Adrenal gland (tissue), 12 donors: ENCODE measurements around the gene HAPLN1. TPM values are rescaled to one million over a fixed set of nuclear protein-coding genes. Genes with fewer than 3 reads are reported as not detected.

Experiments used
- DNase-seq, 7 donors: peaks; one replicate each; pipeline ENCODE4 v3.0.0-alpha.2; 2019 to 2020
- H3K27ac ChIP-seq, 5 donors: fragments of 200-600 bp; sonication (generic) in 4 of 5; 1 replicate in 3 of 5; 2 replicates in 2 of 5; pipeline versions ENCODE4 v1.5.1 to v1.8.0; 2016 to 2020; ENCODE audit warnings: mild to moderate bottlenecking in 1 of 5
- H3K27me3 ChIP-seq: fragments of 200-600 bp; 2 replicates; pipeline ENCODE4 v1.8.0; 2021
- H3K36me3 ChIP-seq, 2 donors: fragments of 200-600 bp; replicated peaks in 1 of 2; 1 replicate in 1 of 2; 2 replicates in 1 of 2; pipeline versions ENCODE4 v1.5.1 to v1.8.0; 2018 to 2022
- H3K4me1 ChIP-seq, 2 donors: fragments of 200-600 bp; replicated peaks in 1 of 2; 1 replicate in 1 of 2; 2 replicates in 1 of 2; pipeline versions ENCODE4 v1.5.1 to v1.8.0; 2018 to 2021
- H3K4me3 ChIP-seq, 4 donors: fragments of 200-600 bp; sonication (generic) in 3 of 4; one replicate each; pipeline ENCODE4 v1.5.1; 2016 to 2018
- H3K9me3 ChIP-seq, 3 donors: fragments of 200-600 bp; sonication (generic) in 1 of 3; replicated peaks in 1 of 3; 1 replicate in 2 of 3; 2 replicates in 1 of 3; pipeline versions ENCODE4 v1.5.1 to v1.8.0; 2016 to 2021
- POLR2A ChIP-seq, 2 donors: fragments of 450-650 bp; IDR thresholded peaks; one replicate each; pipeline ENCODE4 v1.6.1; 2017; ENCODE audit warnings: antibody characterized with exemption in 2 of 2, mild to moderate bottlenecking in 2 of 2, moderate library complexity in 1 of 2
- WGBS, 4 donors: extraction: QIAGEN DNeasy Blood & Tissue Kit in 2 of 4; methylation state at CpG; one replicate each; pipeline versions ENCODE4 v1.1.5 to v1.1.7; 2013 to 2017; 5-methylcytosine and 5-hydroxymethylcytosine counted together
- intact Hi-C, 2 donors: fragments of 100-400 bp; cut with DNase I; formaldehyde crosslinking; loops; one replicate each; pipeline versions ENCODE4 v1.14.1 to v1.15.0; 2022 to 2023
- polyA plus RNA-seq, 3 donors: library from polyadenylated mRNA; stranded (reverse); fragments of 200-250 nt in 2 of 3; fragments of 350-450 nt in 1 of 3; fragmentation: Illumina TruSeq in 1 of 3; extraction: RNeasy Lipid Tissue Mini Kit (QIAGEN cat#74804) in 1 of 3; gene quantifications; one replicate each; pipeline ENCODE4 v1.2.3, GENCODE V29; 2013 to 2014
- total RNA-seq, 9 donors: library from RNA; depleted of rRNA in 4 of 9; stranded (reverse); fragments of >200 nt in 4 of 9; fragments of 120-200 nt in 1 of 9; fragmentation: NEBNext Ultra II Directional in 1 of 9; extraction: Animal tissue kit (Norgen Biotek cat#: 25700) in 1 of 9; gene quantifications; one replicate each; pipeline versions ENCODE4 v1.1.0 to v1.2.4, GENCODE V29; 2013 to 2023
- TF ChIP-seq, protein P1 (sequence below), 6 experiments: fragments of 450-650 bp in 4 of 6; fragments of 200-600 bp in 2 of 6; sonication (generic) in 1 of 6; IDR thresholded peaks; 1 replicate in 5 of 6; 2 replicates in 1 of 6; pipeline versions ENCODE4 v1.5.1 to v1.8.0; 2016 to 2021; ENCODE audit warnings: antibody characterized with exemption in 6 of 6, mild to moderate bottlenecking in 2 of 6, moderate library complexity in 1 of 6
- donor health status: healthy with polysubstance abuse.
- donor health status: Bipolar disorder and iron deficiency.
- donor health status: DM: yes; HTN: yes; CAD: no.
- donor health status: DM: no; HTN: no; CAD: no.
- donor health status: DM: no; HTN: no; CAD: no.
- donor health status: DM: yes; HTN: yes; CAD: no.

HAPLN1 gene
- total and polyA plus RNA-seq, 12 donors, result 0.11 TPM; not detected in 11

DNA sequence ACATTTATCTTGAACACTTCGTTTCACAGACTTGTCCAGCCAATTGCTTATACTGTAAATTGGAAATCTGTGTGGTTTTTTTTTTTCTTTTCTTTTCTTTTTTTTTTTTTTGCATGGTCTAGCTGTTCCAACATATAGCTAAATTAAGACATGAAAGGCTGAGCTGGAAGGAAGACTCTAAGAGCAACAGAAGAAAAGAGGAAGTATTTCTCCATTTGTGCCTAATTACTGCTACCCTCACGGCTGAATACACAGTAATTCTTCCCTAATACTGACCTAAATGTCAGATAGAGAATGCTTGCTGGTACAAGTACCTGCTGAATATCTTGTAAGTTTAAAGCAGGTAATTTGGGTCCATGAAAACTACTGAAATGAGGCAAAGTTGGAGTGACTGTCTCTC is 11.0 kb upstream of the HAPLN1 start:
- H3K27me3 ChIP-seq, result no peaks in the 10 kb centered on the region
- no peaks in the 10 kb centered on the region for H3K36me3 ChIP-seq
- WGBS, 4 donors, result 63 to 78% (median 71%) methylated on average over 2 of the region's 2 CpGs
- DNase-seq, result no peak
- no peaks in the 10 kb centered on the region for H3K9me3 ChIP-seq
- intact Hi-C loops, result no loop called here
- no peaks in the 10 kb centered on the region for H3K4me1 ChIP-seq
- H3K27ac ChIP-seq, result no peak overlapping the region
- no peak overlapping the region for H3K4me3 ChIP-seq
- TF ChIP-seq, protein P1, sequence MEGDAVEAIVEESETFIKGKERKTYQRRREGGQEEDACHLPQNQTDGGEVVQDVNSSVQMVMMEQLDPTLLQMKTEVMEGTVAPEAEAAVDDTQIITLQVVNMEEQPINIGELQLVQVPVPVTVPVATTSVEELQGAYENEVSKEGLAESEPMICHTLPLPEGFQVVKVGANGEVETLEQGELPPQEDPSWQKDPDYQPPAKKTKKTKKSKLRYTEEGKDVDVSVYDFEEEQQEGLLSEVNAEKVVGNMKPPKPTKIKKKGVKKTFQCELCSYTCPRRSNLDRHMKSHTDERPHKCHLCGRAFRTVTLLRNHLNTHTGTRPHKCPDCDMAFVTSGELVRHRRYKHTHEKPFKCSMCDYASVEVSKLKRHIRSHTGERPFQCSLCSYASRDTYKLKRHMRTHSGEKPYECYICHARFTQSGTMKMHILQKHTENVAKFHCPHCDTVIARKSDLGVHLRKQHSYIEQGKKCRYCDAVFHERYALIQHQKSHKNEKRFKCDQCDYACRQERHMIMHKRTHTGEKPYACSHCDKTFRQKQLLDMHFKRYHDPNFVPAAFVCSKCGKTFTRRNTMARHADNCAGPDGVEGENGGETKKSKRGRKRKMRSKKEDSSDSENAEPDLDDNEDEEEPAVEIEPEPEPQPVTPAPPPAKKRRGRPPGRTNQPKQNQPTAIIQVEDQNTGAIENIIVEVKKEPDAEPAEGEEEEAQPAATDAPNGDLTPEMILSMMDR (IDR thresholded peaks at IDR 0.05), result no peak
- TF ChIP-seq POLR2A (IDR thresholded peaks at IDR 0.05), result no peak

DNA sequence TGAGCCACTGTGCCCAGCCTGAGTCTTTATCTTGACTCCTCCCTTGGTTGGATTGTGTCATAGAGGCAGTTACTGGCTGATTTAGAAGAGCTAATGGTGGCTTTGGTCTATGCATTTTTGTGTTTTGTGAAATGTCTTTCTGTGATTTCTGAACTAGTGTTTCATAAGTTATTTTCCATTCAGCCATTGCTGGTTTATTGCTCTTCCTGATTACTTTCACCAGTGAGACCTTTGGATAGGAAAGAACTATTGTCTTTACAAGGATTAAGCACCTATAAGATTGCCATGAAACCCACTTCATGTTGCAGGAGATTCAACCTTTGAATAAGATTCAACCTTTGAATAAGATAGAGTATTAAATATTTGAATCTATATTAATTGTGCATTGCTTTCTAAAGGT is 8.7 kb upstream of the HAPLN1 start:
- H3K27ac ChIP-seq, result no peak overlapping the region
- no peaks in the 10 kb centered on the region for H3K9me3 ChIP-seq
- no peaks in the 10 kb centered on the region for H3K36me3 ChIP-seq
- intact Hi-C loops, result no loop called here
- H3K4me1 ChIP-seq, result no peaks in the 10 kb centered on the region
- no peak overlapping the region for H3K4me3 ChIP-seq
- no peak for DNase-seq
- TF ChIP-seq, protein P1 (IDR thresholded peaks at IDR 0.05), result no peak
- no peak for TF ChIP-seq POLR2A (IDR thresholded peaks at IDR 0.05)
- no peaks in the 10 kb centered on the region for H3K27me3 ChIP-seq

DNA sequence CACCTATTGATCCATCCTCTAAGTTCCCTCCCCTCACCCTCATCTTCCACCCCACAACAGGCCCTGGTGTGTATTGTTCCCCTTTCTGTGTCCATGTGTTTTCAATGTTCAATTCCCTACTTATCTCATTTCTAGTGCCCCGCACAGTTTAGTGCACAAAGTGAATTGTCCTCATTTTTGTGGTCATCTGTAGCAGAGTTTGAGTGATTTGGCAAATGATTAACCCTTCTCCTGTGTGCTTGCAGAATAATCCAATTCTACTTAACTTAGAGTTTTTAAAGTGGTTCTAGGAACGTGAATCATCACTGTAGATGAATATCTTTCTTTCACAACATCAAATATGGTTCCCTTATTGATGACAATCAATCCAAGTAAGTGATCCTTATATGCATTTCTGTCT is 6.3 kb upstream of the HAPLN1 start:
- Histone ChIP-seq H3K36me3 (no peaks in the 10 kb centered on the region), H3K9me3 (no peaks in the 10 kb centered on the region), H3K4me3 (no peak overlapping the region), H3K27me3 (peaks cover 11% of the 10 kb centered on the region), H3K27ac (no peak overlapping the region), H3K4me1 (peaks cover 0 to 8% of the 10 kb centered on the region in 2 donors)
- WGBS, 4 donors, result 63 to 81% (median 72%) methylated on average over 2 of the region's 2 CpGs
- intact Hi-C loops, result no loop called here
- TF ChIP-seq, protein P1 (IDR thresholded peaks at IDR 0.05), result no peak
- DNase-seq, result no peak

DNA sequence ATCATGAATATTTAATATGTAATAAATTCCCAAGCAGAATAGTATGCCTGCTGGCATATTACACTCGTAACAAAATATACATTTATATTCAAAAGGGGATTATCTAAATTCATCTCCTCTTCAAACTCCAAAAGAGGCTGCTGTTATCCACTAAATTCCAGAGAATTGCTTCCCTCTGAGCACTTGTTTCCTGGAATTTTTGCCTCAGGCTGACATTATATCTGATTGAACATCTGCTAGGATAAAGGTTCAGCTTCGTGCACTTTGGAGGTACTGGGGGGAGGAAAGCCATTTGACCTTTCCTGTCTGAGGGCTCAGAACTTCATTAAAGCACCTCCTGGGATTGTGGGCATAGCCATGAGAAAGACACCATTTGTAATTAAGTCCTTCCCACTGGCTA is 4.3 kb upstream of the HAPLN1 start:
- WGBS, 4 donors, result 53 to 78% (median 64%) methylated on average over 2 of the region's 2 CpGs
- no peak for TF ChIP-seq POLR2A (IDR thresholded peaks at IDR 0.05)
- TF ChIP-seq, protein P1 (IDR thresholded peaks at IDR 0.05), result no peak
- Histone ChIP-seq H3K9me3 (no peaks in the 10 kb centered on the region), H3K36me3 (no peaks in the 10 kb centered on the region), H3K27me3 (peaks cover 13% of the 10 kb centered on the region), H3K4me3 (no peak overlapping the region), H3K4me1 (peaks cover 0 to 9% of the 10 kb centered on the region in 2 donors), H3K27ac (no peak overlapping the region)
- intact Hi-C loops, result no loop called here
- no peak for DNase-seq
